SU-DHL-6 (cell line): ENCODE measurements around the gene WNT16.

ENCODE experiments used
- CTCF ChIP-seq: fragments of 200-600 bp; sonication (generic); IDR thresholded peaks from one replicate; pipeline ENCODE4 v1.5.1; 2017; ENCODE audit warnings: antibody characterized with exemption, mild to moderate bottlenecking, low read length, moderate library complexity; ENCODE audit not compliant: insufficient read depth, poor library complexity, severe bottlenecking
- EZH2phosphoT487 ChIP-seq: fragments of 200-600 bp; sonication (generic), shearing (Covaris generic); conservative IDR thresholded peaks from 2 replicates; pipeline ENCODE4 v1.6.1; 2018; ENCODE audit warnings: mild to moderate bottlenecking, antibody characterized with exemption, low read length, moderate library complexity, mixed read lengths

GRCh38 chr7:121322460-121322859 lies 6.3 kb upstream of the WNT16 start:
- no peak for TF ChIP-seq CTCF
- no peak for TF ChIP-seq EZH2phosphoT487
